HUDEP-2 (cell line): ENCODE data around the gene DNAJB11.
"Not testable (repeated sequence)": the region's sequence is repeated elsewhere in the genome, so short reads cannot be mapped to it uniquely, and the experiment has no call there.

Experiments used
- DNase-seq, 76 experiments: peaks; one replicate each; lab custom pipeline; 2025; ENCODE audit not compliant: unreplicated experiment in 76 of 76; lab: John Stamatoyannopoulos, UW

DNAJB11 gene

DNA sequence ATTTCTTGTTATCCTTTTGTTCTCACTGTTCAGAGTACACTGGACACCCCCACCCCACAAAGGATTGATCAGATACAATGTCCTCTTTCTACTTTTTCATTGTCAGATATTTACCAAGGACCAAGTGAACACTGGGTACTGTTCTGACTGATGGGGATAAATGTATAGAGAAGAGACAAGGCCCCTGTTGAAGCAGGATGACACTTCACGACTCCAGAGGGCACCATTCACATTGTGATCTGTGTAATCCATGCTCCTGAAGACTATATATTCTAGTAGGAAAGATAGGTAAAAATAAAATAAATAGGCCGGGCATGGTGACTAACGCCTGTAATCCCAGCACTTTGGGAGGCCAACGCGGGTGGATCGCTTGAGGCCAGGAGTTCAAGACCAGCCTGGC lies 19.1 kb upstream of the DNAJB11 start:
- DNase-seq, result no peak

DNA sequence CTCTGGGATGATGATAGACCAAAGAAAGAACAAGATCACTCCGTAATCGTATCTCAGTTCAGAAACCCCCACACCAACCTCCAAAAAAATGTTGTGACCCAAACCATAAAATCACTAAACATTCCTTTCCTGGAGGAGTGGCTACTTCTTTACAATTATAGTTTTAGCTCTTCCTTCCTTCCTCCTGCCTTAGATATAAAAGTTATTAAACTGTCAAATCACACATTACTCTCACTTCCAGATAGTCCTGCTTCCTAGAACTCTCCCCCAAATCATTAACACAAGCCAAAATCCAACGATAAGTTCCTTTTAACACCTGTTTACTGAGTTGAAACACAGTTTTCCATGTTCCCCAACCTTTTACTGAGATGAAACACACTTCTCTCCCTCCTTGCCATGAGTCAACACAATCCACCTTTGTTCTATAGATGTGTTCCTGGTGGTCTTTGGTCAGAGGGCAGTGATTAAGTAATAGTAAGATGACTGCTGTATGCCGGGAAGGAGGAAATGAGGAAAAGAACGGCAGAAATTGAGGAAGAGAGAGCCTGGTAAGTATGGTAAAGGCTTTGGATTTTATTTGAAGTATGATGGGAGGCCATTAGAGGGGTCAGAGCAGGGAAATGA lies 18.0 kb upstream of the DNAJB11 start:
- no peak for DNase-seq

DNA sequence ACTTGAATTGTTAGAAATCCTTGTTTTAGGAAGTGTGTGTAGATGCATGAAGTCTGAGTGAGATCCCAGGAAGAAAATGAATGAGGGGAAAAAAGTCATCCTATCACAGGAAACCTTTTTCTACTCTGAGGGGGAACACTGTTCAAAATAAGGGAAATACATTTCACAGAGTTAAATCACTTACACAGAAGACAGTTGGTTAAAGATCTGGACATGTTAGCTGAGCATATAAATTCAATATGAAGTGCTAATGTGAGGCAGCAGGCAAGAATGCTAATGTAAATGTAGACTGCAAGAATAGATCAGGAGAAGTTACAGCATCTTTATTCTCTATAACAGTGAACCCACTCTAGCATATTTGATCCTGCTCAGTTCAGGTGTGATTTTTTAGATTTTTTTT lies 5.9 kb upstream of the DNAJB11 start:
- DNase-seq, result no peak

DNA sequence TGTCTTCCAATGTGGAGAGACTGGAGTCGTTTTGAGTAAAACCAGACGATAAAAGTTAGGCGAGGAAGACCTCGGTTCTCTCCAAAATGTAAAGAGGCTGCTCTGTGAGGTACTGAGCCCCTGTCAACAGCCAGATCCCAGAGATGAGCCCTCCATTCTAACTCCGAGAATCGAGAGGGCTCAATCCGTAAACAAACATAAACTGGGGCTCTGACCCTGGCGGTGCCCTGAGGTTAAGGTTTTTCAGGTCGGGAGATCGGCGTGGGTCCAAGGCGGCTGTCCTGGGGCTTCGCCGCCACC lies 3.8 kb upstream of the DNAJB11 start:
- peak in 1 of 76 experiments; percentile 39 for DNase-seq

DNA sequence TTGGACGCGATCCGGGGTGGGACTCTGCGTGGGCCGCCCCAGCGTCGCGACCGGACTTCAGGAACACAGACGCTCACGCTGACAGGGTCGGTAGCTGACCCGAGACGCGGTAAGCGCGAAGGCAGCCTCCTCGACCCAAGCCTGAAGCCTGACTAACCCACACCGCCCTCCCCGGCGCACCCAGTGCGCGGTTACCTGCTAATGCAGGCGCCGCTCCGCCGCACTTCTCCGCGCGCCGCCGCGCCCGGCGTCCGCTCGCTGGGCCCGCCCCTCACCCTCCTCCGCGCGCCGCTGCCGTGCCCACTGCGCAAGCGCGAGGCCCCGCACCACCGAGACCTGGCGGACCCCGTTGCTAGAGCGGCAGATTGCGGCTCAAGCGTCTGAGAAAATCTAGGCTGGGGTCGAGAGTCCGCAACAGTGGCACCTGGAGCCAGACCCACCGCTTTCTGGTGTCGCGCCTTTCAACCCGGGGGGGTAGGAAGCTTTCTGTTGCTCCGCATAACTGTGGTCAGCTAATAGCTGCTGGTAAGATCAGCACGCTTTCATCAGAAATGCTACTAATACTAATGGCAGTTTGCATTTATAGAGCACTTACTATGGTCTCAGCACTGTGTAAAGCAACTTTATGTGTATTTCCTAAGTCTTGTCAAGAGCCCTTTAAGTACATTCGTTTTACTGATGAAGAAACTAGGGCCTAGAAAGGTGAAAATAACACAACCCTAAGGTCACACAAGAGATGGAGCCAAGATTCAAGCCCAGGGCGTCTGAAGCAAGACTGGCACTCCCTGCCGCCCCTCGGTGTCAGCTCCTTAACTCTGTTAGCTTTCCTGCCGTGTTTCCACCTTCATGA lies 3.2 kb upstream of the DNAJB11 start, which contains the start of gene TBCCD1:
TBCCD1 (minus strand) TSS at position 268 of the 850 bp plus-strand sequence. CDS start 3,010 bp downstream, outside the sequence.
- peak in 75 of 76 experiments; percentile 17 to 97 (median 85) for DNase-seq

DNA sequence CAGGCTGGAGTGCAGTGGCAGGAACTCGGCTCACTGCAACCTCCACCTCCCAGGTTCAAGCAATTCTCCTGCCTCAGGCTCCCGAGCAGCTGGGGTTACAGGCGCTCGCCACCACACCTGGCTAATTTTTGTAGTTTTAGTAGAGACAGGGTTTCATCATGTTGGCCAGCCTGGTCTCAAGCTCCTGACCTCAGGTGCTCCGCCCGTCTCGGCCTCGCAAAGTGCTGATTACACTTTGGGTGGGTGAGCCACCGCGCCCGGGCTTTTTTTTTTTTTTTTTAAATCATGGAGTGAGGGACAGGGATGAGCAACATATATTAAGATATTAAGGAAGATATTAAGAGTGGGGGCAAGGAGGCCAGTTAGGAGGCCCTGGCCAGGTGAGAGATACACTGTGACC lies 1.2 kb upstream of the DNAJB11 start:
- DNase-seq, result peak in 2 of 76 experiments; percentile 5 to 6

DNA sequence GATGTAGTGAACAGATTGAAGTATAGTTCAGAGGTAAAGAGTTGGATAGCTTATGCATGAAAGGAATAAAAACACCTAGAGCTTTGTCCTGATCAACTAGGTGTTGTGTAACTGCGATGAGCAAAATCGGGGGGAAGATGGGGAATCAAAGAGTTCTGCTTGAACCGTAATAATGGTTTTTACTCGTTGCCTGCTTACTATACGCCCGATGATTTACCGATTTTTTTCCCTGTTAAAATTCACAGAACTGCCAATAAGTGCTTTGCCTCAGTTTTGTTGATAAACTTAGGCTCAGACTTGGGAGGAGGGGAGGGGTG lies 783 bp upstream of the DNAJB11 start:
- no peak for DNase-seq

DNA sequence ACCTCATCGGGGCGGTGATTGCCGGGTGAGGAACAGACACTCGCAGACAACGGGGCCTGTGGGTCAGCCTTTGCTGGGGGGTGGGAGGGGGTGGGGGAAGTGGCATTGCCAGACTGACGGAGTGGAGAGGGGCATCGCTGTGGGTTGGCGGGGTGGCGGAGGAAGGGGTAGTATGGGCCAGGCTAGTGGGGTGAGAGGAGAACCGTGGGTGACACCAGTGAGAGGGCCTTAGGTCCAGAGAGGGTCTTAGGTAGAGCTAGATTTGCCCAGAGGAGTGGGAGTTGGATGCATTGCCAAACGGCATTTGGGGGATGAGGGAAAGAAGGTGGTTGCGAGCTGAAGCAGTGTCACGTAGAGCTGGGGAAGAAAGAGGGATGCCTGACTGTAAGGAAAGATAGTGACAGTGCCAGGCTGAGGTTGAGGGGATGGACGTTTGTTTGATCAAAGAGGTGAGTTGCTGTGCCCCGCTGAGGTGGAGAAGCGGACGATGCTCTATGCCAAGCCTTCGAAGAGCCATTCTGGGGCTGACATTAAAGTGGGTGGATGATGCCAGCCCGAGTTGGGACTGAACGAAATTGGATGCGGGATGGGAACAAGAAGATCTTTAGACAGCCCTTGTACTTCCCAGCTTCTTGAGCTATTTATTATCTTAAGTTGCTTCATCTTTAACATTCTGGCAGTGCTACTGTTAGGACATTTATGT lies 572 bp downstream of the DNAJB11 start:
- no peak for DNase-seq

DNA sequence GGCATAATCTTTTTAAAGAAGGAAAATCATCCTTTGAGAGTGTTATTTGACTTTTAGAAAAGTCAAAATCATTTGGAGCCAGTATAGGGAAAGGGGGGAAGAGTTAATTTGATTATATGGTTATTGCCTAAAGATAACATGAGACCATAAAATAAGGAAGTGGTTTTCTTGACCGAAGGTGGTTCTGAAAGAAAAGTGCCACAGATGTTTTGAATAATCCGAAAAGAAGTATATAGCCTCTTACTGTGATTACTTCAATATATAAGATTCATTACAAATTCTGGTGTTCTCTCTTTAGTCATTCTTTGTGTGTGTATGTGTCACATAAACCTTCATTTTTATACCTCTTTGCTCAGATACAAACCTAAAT lies 1.1 kb downstream of the DNAJB11 start:
- DNase-seq, result no peak

DNA sequence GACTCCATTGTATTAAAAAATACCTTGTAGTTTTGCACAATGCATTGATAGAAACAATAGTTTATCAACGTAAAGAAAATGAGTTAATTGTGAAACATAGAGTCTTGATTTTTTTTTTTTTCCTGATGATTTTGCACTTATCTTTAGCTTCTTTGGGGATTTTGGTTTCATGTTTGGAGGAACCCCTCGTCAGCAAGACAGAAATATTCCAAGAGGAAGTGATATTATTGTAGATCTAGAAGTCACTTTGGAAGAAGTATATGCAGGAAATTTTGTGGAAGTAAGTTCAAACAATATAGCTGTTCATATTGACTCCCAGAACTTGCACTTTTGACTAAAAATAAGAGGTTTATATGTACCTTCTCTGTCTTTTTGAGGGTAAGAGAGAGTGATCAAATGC lies 7.0 kb downstream of the DNAJB11 start:
- DNase-seq, result no peak

DNA sequence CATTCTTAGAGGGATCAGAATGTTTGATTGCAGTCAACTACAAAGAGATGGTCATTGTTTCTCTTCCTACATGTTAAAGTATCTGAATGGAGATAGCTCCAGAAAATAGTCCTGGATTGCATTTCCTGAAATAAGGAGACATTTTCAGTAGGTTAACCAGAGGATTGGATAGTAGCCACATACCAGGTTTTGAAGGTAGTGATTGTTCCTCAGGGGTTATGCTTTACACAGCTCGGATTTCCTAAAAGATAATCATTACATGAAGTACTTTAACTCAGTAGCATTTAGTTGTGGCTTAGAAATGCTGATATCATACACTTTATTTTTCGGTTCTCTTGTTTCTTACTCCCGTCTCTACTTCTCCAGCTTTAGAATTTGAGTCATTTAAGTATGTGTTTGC lies 10.3 kb downstream of the DNAJB11 start:
- no peak for DNase-seq

DNA sequence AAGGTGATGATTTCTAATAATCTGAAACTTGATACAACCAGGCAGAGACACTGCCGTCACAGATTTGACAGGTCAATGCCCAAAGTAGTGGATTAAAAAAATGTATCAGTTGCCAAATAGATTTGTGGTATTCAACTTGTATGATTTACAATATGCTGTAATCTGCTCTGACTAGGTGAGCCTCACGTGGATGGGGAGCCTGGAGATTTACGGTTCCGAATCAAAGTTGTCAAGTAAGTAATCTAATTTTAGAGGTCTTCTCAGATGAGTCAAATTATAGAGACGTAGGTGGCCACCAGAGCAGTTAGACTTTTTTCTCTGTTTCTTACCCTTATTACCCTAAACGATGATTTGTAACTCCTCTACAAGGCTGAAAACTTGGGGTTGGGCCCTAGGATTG lies 12.0 kb downstream of the DNAJB11 start:
- DNase-seq, result no peak

DNA sequence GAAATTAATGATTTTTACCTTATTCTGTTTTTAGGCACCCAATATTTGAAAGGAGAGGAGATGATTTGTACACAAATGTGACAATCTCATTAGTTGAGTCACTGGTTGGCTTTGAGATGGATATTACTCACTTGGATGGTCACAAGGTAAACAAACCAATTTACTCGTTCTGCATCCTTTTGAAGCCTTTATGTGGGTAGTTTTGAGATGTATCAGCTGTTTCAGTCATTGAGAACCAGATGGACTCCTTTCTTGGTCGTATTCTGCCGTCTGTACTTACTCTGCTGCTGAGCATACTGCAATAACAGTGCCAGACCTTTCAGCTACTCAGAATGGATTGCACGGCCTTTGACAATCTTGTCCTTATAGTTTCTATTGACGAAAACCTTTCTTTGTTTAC lies 13.3 kb downstream of the DNAJB11 start:
- no peak for DNase-seq

DNA sequence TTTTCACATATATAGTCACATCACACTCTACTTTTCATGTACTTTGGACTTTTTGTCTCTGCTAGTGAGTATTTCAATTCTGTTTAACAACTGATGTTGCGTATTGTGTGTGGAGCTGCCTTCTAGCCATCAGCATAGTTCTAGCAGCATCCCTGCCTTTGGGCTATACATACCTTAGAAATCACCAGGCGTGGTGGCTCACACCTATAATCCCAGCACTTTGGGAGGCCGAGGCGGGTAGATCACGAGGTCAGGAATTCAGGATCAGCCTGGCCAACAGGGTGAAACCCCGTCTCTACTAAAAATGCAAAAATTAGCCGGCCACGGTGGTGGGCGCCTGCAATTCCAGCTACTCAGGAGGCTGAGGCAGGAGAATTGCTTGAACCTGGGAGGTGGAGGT lies 15.7 kb downstream of the DNAJB11 start:
- not testable (repeated sequence) for DNase-seq

DNA sequence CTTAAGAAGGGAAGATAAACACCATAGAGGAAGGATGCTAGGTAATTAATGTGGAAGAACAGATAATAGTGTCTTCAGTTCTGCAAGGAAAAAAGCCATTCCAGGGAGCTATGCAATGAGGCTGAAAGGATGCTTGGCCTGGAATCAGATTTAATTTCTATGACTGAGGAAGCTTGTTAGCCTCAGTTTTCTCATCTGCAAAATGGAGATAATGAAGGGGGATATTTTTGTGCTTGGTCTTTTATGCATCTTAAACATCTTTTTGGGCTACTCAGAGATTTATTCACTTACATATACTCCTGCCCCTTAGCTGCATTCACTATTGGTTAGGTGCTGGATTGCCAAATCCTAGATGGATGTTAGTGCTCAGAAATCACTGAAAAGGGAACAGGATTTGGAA lies 16.7 kb downstream of the DNAJB11 start:
- no peak for DNase-seq

DNA sequence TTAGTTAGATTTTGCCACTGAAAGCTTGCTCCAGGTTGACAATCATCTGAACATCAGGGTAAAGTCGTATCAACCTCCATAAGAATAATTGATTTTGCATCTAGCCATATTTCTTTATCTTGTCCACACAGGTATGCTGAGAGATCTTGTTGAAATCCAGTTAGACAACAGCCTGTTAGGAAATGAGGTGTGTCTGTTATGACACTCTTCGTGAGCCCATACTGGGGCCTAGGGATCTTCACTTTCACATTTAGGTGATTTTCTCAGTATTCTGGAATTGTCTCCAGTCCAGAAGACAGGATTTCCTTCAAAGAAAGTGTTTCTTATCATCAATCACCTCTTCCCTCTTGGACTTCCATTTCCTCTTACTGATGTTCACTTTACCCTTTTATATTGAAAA lies 18.1 kb downstream of the DNAJB11 start:
- no peak for DNase-seq

DNA sequence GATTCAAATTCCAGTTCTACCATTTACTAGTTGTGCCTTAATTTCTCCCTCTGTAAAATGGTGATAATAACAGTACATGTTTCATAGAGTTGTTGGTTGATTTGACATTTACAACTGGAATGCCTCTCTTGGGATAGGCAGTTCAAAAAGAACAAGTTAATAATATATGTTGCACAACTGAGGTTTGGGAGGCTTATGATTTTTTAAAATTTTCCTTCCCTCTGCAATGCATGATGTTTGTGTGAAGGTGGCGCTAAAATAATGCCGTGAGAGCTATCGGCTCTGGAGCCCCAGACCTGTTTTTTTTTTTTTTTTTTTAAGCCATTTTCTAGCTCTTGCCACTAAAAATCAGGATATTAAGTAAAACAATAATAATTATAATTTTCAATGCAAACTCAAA lies 18.6 kb downstream of the DNAJB11 start:
- peak in 1 of 76 experiments; percentile 3 for DNase-seq

DNA sequence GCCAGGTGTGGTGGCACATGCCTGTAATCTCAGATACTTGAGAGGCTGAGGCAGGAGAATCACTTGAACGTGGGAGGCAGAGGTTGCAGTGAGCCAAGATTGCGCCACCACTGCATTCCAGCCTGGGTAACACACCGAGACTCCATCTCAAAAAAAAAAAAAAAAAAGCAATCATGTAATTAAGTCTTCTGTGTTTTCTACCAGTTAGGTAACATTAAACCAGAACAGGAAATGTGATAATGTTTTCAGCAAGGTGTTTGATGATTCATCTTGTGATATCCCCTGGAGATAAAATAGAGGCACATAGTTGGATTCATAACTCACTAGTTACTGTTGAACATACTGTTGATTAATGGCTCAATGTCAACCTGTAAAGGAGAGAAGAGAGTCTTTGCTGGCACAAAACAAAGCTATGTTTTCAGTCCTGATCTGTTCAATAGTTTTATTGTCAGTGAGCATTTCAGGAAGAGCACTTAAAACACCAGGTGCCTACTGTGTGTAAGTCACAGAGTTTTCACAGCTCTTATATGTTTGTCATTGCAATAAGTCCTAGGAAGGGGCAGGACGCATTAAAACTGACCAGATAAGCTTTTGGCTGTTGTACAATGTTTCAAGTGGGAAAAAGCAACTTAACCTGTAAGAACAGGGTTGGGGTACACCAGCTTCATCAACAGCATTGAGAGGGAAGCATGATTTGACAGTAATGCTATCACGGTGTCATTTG lies 19.5 kb downstream of the DNAJB11 start:
- DNase-seq, result no peak

DNA sequence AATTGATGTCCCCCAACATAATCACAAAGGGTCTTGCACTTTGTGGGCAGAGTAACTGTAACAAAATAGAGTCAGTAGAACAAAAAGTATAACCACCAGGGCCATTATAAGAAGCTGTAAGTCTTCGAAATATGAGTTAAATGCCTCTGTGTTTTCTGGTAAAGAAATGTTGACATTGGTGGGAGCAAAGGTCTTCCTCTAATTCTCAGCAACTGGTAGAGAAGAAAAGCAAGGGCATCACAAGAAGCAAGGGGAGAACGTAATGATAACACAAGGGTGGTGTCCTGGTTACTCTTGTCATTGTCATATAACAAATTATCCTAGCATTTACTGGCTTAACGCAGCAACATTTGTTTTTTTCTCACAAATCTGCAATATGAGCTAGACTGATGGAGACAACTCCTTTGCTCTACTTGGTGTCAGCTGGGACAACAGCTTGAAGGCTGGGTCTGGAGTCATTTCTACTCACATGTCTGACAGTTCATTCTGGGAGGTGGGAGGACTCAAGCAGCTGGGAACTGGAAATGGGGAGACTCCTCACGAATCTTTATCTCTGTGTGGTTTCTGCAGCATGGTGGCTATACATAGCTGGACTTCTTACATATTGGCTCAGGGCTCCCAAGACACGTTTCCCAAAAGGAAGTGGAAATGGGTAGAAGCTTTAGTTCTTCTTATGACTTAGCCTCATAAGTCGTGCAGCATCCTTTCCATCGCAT lies 20.2 kb downstream of the DNAJB11 start:
- no peak for DNase-seq

DNA sequence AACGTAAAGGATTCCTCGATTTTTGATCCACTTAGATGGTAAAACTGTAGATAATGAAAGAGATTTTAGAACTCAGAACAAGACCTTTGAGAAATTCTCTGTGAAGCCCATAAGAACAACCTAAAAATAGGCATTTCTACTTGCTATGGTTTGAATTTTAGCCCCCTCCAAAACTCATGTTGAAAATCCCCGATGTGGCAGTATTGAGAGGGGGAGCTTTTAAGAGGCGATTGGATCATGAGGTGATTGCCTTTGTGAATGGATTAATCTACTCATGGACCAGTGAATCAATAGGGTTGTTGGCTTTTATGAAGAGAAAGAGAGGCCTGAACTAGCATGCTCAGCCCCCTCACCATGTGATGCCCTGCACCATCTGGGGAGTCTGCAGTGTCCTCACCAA lies 22.2 kb downstream of the DNAJB11 start:
- no peak for DNase-seq

DNA sequence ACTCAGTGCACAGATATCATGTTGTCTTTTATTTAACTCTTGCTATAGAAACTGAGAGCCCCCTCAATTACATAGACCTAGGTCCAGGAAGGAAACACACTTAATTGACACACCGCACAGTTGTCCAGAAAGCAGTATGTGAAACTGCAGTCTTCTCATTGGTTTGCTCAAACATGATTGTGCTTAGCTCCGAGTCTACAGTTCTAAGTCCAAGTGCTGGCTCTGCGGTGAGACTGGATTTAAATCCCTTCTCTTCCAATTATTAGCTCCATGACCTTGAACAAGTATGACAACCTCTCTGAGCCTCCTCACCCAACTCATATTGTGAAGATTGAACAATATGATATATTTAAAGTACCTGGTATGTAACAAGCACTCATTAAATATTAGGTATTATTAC lies 23.3 kb downstream of the DNAJB11 start:
- DNase-seq, result no peak
